GM12875 (cell line): ENCODE data around the gene JAML.

Experiments
- H3K4me3 ChIP-seq: one replicate; pipeline ENCODE4 v1.5.1; 2011; ENCODE audit warnings: low read depth, low read length, control low read depth
- CTCF ChIP-seq: IDR thresholded peaks from 2 replicates; pipeline ENCODE4 v1.5.1; 2011; ENCODE audit warnings: low read depth, mild to moderate bottlenecking, control low read depth, inconsistent platforms, low read length, moderate library complexity, borderline replicate concordance; ENCODE audit not compliant: insufficient read depth

JAML gene

GRCh38 chr11:118224511-118225188 lies at the start of gene JAML:
TSS of gene JAML (minus strand) at chr11:118225011. CDS start at chr11:118214866, 10,145 bp downstream.
- no peak within 1 kb of the TSS for H3K4me3 ChIP-seq
- TF ChIP-seq CTCF, result no peak

GRCh38 chr11:118274186-118274585 lies 49.4 kb upstream of the JAML start:
- no peak overlapping the region for H3K4me3 ChIP-seq
- TF ChIP-seq CTCF, result no peak

- H3K4me3 ChIP-seq, result no peak overlapping the region
- TF ChIP-seq CTCF, result no peak
These were observed 47.2 kb upstream of the JAML start for GRCh38 chr11:118272001-118272400.

GRCh38 chr11:118267486-118267885 lies 42.7 kb upstream of the JAML start:
- no peak overlapping the region for H3K4me3 ChIP-seq
- TF ChIP-seq CTCF, result no peak

- H3K4me3 ChIP-seq, result no peak overlapping the region
These were observed 41.1 kb upstream of the JAML start for GRCh38 chr11:118265954-118266353.

GRCh38 chr11:118264569-118265465 lies 40.0 kb upstream of the JAML start:
- no peak overlapping the region for H3K4me3 ChIP-seq

More at GRCh38 chr11:118265954-118266353, 41.1 kb upstream of the JAML start:
- TF ChIP-seq CTCF, result no peak

More at GRCh38 chr11:118264569-118265465, 40.0 kb upstream of the JAML start:
- no peak for TF ChIP-seq CTCF
